HG03280 (cell line): ENCODE results near the gene SERPINA5.
"Not testable (repeated sequence)": the region's sequence is repeated elsewhere in the genome, so short reads cannot be mapped to it uniquely, and the experiment has no call there.

Experiments
- ATAC-seq: cut with Tn5 transposase; IDR thresholded peaks from one replicate; pipeline ENCODE4 v1.9.1; 2021; ENCODE audit warnings: mild to moderate bottlenecking, moderate library complexity; ENCODE audit not compliant: unreplicated experiment

The SERPINA5 gene

GRCh38 chr14:94621358-94622134 is 40.3 kb downstream of the SERPINA5 start:
- no peak for ATAC-seq

GRCh38 chr14:94622653-94623421 is 41.6 kb downstream of the SERPINA5 start:
- ATAC-seq = no peak

- no peak for ATAC-seq
These were observed 42.2 kb downstream of the SERPINA5 start for GRCh38 chr14:94623422-94623809.

GRCh38 chr14:94623856-94624499 is 42.8 kb downstream of the SERPINA5 start:
- no peak for ATAC-seq

GRCh38 chr14:94624537-94625352 is 43.5 kb downstream of the SERPINA5 start:
- no peak for ATAC-seq

- ATAC-seq = no peak
These were observed 44.1 kb downstream of the SERPINA5 start for GRCh38 chr14:94625353-94625635.

- ATAC-seq = no peak
These were observed 47.4 kb downstream of the SERPINA5 start for GRCh38 chr14:94628578-94628977.

- ATAC-seq = no peak
These were observed 49.2 kb downstream of the SERPINA5 start for GRCh38 chr14:94630396-94630795.

- ATAC-seq = no peak
These were observed 49.8 kb downstream of the SERPINA5 start for GRCh38 chr14:94631050-94631449.

GRCh38 chr14:94631536-94632304 is 50.5 kb downstream of the SERPINA5 start:
- no peak for ATAC-seq

- ATAC-seq = no peak
These were observed 51.0 kb downstream of the SERPINA5 start for GRCh38 chr14:94632305-94632590.

GRCh38 chr14:94633121-94633520 is 51.9 kb downstream of the SERPINA5 start:
- ATAC-seq = no peak

GRCh38 chr14:94635154-94635553 is 53.9 kb downstream of the SERPINA5 start:
- no peak for ATAC-seq

GRCh38 chr14:94636744-94637412 is 55.7 kb downstream of the SERPINA5 start:
- ATAC-seq = no peak

- not testable (repeated sequence) for ATAC-seq
These were observed 56.6 kb downstream of the SERPINA5 start for GRCh38 chr14:94637814-94638213.

- no peak for ATAC-seq
These were observed 57.1 kb downstream of the SERPINA5 start for GRCh38 chr14:94638339-94638738.

GRCh38 chr14:94638961-94639817 is 58.0 kb downstream of the SERPINA5 start:
- no peak for ATAC-seq

GRCh38 chr14:94640721-94641631 is 59.8 kb downstream of the SERPINA5 start:
- no peak for ATAC-seq
